GM21528 (cell line): ENCODE measurements around the gene MAGEB3.

Experiments
- ATAC-seq: cut with Tn5 transposase; IDR thresholded peaks from one replicate; pipeline ENCODE4 v1.9.1; 2021; ENCODE audit warnings: mild to moderate bottlenecking, moderate library complexity; ENCODE audit not compliant: unreplicated experiment, low FRiP score

MAGEB3 gene

DNA sequence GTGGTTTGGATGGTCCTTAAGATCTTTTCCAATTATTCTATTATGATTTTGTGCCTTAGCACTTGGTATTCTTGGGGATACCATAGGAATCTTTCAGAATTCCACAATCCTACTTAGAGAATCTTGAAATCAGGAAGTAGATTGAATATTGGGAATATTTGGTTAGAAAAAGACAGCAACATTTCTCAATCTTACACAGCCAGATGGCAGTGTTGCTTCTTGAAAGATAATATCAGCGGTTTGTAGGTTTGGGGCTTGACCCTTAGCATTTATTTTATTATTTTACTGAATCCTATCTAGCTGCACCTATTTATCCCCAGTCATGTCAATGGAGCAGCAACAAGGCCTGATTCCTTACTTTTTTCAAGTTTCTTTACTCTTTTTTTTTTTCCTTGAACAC is 45.0 kb downstream of the MAGEB3 start:
- ATAC-seq: no peak

DNA sequence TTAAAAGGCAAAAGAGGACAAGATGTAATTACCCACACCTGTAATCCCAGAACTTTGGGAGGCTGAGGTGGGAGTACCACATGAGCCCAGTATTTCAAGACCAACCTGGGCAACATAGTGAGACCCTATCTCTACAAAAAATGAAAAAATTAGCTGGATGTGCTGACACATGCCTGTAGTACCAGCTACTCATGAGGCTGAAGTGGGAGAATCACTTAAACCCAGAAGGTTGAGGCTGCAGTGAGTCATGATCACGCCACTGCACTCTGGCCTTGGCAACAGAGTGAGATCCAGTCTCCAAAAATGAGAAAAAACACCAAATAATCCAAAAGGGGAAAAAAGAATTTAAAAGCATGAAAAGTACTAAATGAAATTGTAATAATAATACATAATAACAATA is 47.9 kb downstream of the MAGEB3 start:
- no peak for ATAC-seq

DNA sequence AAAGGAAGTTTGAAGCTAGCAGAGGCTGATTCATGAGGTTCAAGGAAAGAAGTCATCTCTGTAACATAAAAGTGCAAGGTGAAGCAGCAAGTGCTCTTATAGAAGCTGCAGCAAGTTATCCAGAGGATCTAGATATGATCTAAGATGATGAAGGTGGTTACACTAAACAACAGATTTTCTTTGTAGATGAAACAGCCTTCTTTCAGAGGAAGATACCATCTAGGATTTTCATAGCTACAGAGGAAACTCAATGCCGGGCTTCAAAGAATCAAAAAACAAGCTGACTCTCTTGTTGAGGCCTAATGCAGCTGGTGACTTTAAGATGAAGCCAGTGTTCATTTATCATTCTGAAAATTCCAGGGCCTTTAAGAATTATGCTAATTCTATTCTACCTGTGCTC is 50.0 kb downstream of the MAGEB3 start:
- no peak for ATAC-seq

GRCh38 chrX:30282527-30282926 is 52.1 kb downstream of the MAGEB3 start:
- ATAC-seq: no peak

- no peak for ATAC-seq
Observed at GRCh38 chrX:30283456-30284200, 53.2 kb downstream of the MAGEB3 start.
